PC-3 (cell line): ENCODE measurements around the gene EXOSC9.
"Not testable (repeated sequence)": the region's sequence is repeated elsewhere in the genome, so short reads cannot be mapped to it uniquely, and the experiment has no call there.

Experiments used
- CTCF ChIP-seq: fragments of 300-600 bp; sonication (generic); conservative IDR thresholded peaks from 2 replicates; pipeline ENCODE4 v1.5.1; 2017; ENCODE audit warnings: antibody characterized with exemption, low read depth, mild to moderate bottlenecking, low read length
- EZH2 ChIP-seq: fragments of 300-600 bp; sonication (generic); IDR thresholded peaks from one replicate; pipeline ENCODE4 v1.6.1; 2017; ENCODE audit warnings: antibody characterized with exemption, mild to moderate bottlenecking, low read length; ENCODE audit not compliant: unreplicated experiment

- not testable (repeated sequence) for TF ChIP-seq CTCF, EZH2
Observed at GRCh38 chr4:121752142-121752541, 49.0 kb upstream of the EXOSC9 start.
